Measurements from ENCODE around the gene MLYCD.

DNA sequence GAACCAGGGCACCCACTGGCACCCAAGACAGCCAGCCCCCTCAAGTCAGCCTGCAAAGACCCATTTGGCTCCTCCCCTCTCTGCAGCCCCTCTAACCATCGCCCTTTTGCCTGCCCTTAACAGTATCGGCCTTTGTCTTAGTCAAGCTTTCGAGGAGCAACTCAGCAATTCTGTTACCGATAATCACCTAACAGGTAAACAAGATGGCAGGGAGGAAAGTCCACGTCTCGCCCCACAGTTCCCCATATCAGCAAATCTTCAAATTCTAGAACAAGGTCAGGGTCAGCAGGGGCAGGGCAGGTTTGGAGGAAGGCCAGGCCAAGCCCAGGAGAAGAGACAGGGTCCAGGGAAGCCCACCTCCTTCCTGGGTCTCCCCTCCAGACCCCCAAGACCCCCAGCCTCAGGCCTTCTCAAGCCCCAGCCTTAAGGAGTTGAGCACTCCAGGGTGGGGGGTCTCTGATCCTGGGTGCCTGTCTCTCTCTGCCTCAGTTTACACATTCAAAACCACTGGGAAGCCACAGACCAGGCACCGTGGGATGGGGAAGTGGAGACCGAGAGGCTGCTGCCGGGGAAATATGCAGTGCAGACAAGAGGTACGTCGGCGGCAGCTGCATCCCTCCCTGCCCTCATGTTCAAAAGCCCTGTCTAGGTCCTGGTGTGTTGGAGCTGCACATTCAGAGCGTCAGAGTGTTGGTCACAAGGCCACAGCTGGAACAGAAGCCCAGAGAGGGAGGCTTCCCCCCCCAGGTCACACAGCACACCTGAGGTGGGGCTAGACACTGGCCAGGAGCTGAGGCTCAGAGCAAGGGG, 50.2 kb downstream of the MLYCD start:
- TF ChIP-seq CTCF (IDR thresholded peaks at IDR 0.05; ENCODE audit: low read depth, low read length) (no peak), EZH2phosphoT487 (IDR thresholded peaks at IDR 0.05; ENCODE audit: low read depth) (no peak)
